ENCODE results near the gene PITX3.

PITX3 gene

GRCh38 chr10:102279104-102279503, 37.8 kb upstream of the PITX3 start:
- peaks cover 10% of the 10 kb centered on the region for H3K36me3 ChIP-seq
- TF ChIP-seq CTCF (IDR thresholded peaks at IDR 0.05; ENCODE audit: low read depth, low read length) = no peak
- H3K4me3 ChIP-seq (ENCODE audit: low read depth, low read length) = no peak overlapping the region
- no peak for DNase-seq
- no peaks in the 10 kb centered on the region for H3K9me3 ChIP-seq
- H3K4me1 ChIP-seq = peaks cover 6% of the 10 kb centered on the region
- no peaks in the 10 kb centered on the region for H3K27me3 ChIP-seq

GRCh38 chr10:102275343-102275742, 34.0 kb upstream of the PITX3 start:
- no peaks in the 10 kb centered on the region for H3K9me3 ChIP-seq
- no peaks in the 10 kb centered on the region for H3K27me3 ChIP-seq
- peaks cover 6% of the 10 kb centered on the region for H3K36me3 ChIP-seq
- DNase-seq = no peak
- peaks cover 6% of the 10 kb centered on the region for H3K4me1 ChIP-seq
- no peak overlapping the region for H3K4me3 ChIP-seq (ENCODE audit: low read depth, low read length)
- no peak for TF ChIP-seq CTCF (IDR thresholded peaks at IDR 0.05; ENCODE audit: low read depth, low read length)

GRCh38 chr10:102274062-102274461, 32.8 kb upstream of the PITX3 start:
- no peak overlapping the region for H3K4me3 ChIP-seq (ENCODE audit: low read depth, low read length)
- H3K4me1 ChIP-seq = no peaks in the 10 kb centered on the region
- H3K9me3 ChIP-seq = no peaks in the 10 kb centered on the region
- no peaks in the 10 kb centered on the region for H3K27me3 ChIP-seq
- H3K36me3 ChIP-seq = peaks cover 6% of the 10 kb centered on the region
- DNase-seq = no peak
- TF ChIP-seq CTCF (IDR thresholded peaks at IDR 0.05; ENCODE audit: low read depth, low read length) = no peak

- Histone ChIP-seq H3K4me3 (ENCODE audit: low read depth, low read length) (no peak overlapping the region), H3K36me3 (peaks cover 4% of the 10 kb centered on the region; the same call in 1 of the 2 replicates), H3K9me3 (no peaks in the 10 kb centered on the region), H3K4me1 (no peaks in the 10 kb centered on the region), H3K27me3 (no peaks in the 10 kb centered on the region)
- DNase-seq = no peak
- TF ChIP-seq CTCF (IDR thresholded peaks at IDR 0.05; ENCODE audit: low read depth, low read length) = no peak
Observed at GRCh38 chr10:102269017-102269416, 27.7 kb upstream of the PITX3 start.

- peak; percentile 7; the same call in 1 of the 2 replicates for TF ChIP-seq CTCF (IDR thresholded peaks at IDR 0.05; ENCODE audit: low read depth, low read length)
- no peaks in the 10 kb centered on the region for H3K27me3 ChIP-seq
- no peak for DNase-seq
- H3K9me3 ChIP-seq = no peaks in the 10 kb centered on the region
- H3K4me3 ChIP-seq (ENCODE audit: low read depth, low read length) = no peak overlapping the region
- peaks cover 4% of the 10 kb centered on the region; the same call in 1 of the 2 replicates for H3K36me3 ChIP-seq
- H3K4me1 ChIP-seq = no peaks in the 10 kb centered on the region
Observed at GRCh38 chr10:102268375-102268888, 27.1 kb upstream of the PITX3 start.

- no peaks in the 10 kb centered on the region for H3K4me1 ChIP-seq
- H3K4me3 ChIP-seq (ENCODE audit: low read depth, low read length) = no peak overlapping the region
- no peaks in the 10 kb centered on the region for H3K27me3 ChIP-seq
- TF ChIP-seq CTCF (IDR thresholded peaks at IDR 0.05; ENCODE audit: low read depth, low read length) = no peak
- no peak for DNase-seq
- H3K36me3 ChIP-seq = peaks cover 8% of the 10 kb centered on the region
- no peaks in the 10 kb centered on the region for H3K9me3 ChIP-seq
Observed at GRCh38 chr10:102267748-102268147, 26.4 kb upstream of the PITX3 start.

Data from BE2C (cell line).